ENCODE results near the gene APBA3.
A peak's percentile ranks its signal among the peaks of the same experiment; 100 is the strongest.

Gene APBA3

DNA sequence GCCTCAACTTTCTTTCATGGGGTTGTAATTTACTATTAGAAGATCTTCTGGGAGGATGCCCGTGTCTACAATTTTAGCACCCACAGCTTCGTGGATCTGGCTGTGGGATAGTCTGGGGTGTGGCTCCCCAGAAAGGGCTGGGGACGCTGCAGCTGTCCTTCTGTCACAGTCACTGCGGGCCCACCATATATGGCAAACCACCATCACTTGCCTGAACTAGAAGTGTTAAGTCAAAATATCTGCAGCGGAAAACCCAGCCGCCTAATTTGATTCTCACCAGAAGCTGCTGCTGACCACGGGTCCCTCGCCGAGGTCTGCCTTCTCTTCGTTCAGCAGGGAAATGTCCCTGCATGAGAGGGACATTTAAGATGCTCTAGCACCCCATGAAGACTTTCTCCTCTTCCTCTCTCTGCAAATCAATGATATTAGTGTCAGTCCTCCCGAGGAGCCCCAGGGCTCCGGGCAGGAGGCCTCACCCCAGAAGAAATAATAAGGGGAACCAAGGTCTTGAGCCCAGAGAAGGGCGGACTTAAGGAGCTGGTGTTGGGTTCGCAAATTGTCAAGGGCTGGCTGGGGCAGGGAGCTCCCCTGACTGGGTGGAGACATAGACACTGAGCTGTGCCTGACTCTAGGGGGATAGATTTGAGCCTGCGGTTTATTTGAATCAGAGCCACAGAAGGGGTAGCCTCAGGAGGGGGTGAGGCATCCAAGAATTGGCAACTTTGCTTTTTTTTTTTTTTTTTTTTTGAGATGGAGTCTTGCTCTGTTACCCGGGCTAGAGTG is 27.7 kb upstream of the APBA3 start:
- H3K4me3 ChIP-seq (ENCODE audit: low read length) = no peak overlapping the region
- TF ChIP-seq, protein P1, sequence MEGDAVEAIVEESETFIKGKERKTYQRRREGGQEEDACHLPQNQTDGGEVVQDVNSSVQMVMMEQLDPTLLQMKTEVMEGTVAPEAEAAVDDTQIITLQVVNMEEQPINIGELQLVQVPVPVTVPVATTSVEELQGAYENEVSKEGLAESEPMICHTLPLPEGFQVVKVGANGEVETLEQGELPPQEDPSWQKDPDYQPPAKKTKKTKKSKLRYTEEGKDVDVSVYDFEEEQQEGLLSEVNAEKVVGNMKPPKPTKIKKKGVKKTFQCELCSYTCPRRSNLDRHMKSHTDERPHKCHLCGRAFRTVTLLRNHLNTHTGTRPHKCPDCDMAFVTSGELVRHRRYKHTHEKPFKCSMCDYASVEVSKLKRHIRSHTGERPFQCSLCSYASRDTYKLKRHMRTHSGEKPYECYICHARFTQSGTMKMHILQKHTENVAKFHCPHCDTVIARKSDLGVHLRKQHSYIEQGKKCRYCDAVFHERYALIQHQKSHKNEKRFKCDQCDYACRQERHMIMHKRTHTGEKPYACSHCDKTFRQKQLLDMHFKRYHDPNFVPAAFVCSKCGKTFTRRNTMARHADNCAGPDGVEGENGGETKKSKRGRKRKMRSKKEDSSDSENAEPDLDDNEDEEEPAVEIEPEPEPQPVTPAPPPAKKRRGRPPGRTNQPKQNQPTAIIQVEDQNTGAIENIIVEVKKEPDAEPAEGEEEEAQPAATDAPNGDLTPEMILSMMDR (IDR thresholded peaks at IDR 0.05; ENCODE audit: insufficient read depth, low read depth, low read length, missing control alignments) = no peak
- DNase-seq (ENCODE audit: low read depth) = no peak

DNA sequence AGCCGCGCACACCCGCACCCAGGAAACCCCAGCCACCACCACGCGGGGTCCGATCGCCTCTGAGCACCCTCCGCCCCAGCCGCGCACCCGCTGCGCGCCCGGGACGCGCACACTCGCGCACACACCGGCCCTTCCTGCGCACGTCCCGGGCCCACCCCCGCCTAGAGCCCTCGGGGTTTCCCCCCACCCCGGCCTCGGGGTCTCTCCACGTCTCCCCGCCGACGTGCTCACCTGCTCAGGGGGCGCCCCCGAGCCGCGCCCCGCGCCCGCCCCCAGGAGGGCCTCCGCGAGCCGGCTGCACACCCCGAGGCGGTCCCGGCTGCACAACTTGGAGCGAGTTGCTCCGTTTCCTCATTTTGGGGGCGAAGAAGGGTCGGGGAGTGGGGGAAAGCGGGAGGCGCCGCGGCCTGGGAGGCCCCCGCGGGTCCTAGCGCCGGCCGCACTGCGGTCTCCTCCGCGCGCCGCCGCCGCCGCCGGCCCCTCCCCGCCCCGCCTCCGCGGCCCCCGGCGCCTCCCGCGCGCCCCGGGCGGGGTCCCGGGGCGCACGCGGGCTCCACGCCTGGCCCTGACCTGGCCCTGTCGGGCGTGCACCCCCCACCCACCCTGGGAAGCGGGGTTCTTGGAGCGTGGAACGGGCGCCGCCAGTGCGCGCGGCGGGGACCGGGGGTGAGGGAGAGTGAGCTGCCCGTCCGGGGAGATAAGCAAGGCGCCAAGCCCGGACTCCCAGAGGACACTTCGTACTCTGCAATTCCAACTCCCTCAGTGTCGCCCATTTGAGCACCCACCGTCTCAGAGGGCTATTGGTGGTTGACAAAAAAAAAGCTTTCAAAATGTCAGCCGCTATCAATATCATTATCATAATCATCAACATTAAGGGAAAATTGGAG is 24.7 kb upstream of the APBA3 start, which contains the start of gene MATK:
Gene MATK (minus strand): TSS at position 444 of the 887 bp plus-strand sequence. CDS start 1,246 bp downstream, outside the sequence.
- TF ChIP-seq, protein P1 (IDR thresholded peaks at IDR 0.05; ENCODE audit: insufficient read depth, low read depth, low read length, missing control alignments) = no peak
- DNase-seq (ENCODE audit: low read depth) = no peak
- H3K4me3 ChIP-seq (ENCODE audit: low read length) = no peak within 1 kb of the TSS

DNA sequence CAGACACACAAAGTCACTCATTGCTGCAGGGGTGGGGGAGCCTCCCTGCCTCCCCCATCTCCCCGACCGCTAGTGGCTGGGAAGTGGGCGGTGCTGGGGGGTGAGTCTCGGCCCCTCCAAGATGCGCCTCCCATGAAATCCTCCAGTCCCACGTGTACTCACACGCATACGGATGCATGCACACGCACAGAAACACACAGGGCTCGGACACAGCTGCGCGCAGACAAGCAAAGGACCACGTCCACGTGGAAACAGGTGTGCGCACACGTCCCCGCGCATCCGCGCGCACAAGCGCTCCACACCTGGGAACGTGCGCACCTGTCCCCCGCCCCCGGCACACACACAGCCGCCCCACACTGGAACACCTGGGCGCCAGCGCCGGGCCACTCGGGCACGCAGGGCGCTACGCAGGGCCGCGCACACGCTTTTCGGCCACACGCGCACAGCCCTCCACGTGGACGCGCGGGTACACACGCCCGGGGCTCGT is 24.0 kb upstream of the APBA3 start:
- H3K4me3 ChIP-seq (ENCODE audit: low read length) = no peak overlapping the region
- peak; percentile 10 for DNase-seq (ENCODE audit: low read depth)
- TF ChIP-seq, protein P1 (IDR thresholded peaks at IDR 0.05; ENCODE audit: insufficient read depth, low read depth, low read length, missing control alignments) = no peak

DNA sequence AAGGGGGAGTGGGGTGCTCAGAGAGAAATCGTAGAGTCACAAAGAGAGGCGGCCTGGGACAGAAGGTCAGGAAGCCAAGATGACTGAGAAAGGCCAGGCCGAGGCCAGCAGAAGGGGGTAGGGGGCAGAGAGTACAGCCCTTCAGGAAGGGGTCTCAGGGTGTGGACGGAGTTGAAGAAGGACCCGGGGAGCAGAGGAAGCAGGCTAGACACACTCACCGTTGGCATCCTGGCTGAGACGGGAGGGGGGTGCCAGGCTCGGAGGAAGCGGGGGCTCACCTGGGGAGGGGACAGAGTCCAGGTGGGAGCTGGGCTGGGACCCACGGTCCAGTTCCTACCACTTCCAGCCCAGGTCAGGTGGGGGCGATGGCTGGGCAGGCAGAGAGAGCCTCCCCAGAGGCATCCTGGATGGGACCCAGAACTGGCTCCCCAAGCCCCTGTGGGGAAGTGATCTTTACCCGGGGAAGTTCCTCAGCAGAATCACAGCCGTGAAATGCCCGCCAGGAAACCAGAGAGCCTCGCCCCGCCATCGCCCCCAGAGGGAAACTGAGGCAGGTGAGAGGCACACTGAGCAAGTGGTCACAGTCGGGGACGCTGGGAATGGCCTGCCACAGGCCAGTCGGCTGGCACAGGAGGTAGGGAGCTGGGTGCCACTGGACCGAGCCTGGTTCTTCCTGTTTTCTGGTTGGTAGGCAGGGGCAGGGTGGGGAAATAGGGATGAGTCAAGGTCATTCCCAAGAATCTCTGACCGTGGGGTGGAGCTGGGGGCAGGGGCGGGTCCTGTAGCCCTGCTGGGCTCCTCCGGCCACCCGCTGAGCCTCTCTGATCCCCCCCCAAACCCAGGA is 23.3 kb upstream of the APBA3 start:
- no peak overlapping the region for H3K4me3 ChIP-seq (ENCODE audit: low read length)
- peak; percentile 22 for DNase-seq (ENCODE audit: low read depth)
- TF ChIP-seq, protein P1 (IDR thresholded peaks at IDR 0.05; ENCODE audit: insufficient read depth, low read depth, low read length, missing control alignments) = no peak

DNA sequence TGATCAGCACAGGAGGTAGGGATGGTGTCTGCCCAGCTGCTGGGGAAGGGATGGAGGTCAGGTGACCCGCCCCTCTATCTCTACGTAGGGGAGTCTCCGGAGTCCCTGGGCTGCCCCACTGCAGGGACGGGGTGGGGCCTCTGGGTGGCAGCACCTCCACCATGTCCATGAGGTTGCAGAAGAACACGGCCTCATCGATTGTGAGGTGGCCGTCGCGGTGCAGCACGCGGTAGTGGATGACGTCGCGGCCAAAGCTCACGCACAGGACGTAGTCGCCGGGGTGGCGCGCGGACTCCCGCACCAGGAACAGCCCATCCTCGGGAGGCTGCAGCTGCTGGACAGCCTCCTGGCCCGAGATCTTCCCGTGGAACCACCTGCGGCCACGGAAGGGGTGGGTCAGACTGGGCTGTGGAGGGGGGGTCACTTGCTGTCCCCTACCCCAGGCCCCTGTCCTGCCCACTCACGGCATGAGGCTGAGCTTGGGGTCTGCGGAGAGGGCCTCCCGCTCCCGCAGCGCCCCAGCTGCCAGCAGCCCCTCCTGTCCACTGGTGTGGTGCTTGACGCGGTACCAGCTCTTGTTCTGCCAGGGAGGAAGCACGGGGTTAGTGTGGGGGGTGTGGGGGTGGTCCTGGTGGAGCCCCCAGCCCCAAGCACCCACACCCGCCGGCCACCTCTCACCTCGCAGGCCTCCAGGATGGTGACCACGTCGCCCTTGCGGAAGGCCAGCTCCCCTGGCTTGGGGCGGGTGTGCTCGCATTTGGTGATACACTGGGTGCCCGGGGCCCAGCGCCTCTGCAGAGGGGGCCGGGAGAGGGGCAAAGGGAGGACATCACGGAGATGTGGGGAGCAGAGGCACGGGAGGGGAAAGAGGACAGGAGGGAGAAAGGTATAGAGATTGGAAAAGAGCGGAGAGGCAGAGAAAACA is 22.4 kb upstream of the APBA3 start:
- TF ChIP-seq, protein P1 (IDR thresholded peaks at IDR 0.05; ENCODE audit: insufficient read depth, low read depth, low read length, missing control alignments) = no peak
- DNase-seq (ENCODE audit: low read depth) = no peak
- H3K4me3 ChIP-seq (ENCODE audit: low read length) = no peak overlapping the region

Data from epithelial cell of esophagus (primary cell).